CD4-positive, alpha-beta T cell treated with Interleukin-4 for 1 hour (primary cell): ENCODE results near the gene NDUFB6.

Experiments
- DNase-seq, 2 donors: peaks; one replicate each; pipeline ENCODE4 v3.0.0-alpha.2; 2020 to 2022

NDUFB6 gene

GRCh38 chr9:32516241-32516640 is 56.7 kb downstream of the NDUFB6 start:
- DNase-seq, result no peak

GRCh38 chr9:32508728-32509127 is 64.2 kb downstream of the NDUFB6 start:
- DNase-seq, result no peak

GRCh38 chr9:32503008-32503407 is 70.0 kb downstream of the NDUFB6 start:
- no peak for DNase-seq
